Activated CD8-positive, alpha-beta memory T cell treated with anti-CD3 and anti-CD28 coated beads, Interleukin-2, amount 50 U/mL, for 24 hours (primary cell): ENCODE data around the gene ASAP2.
"Not testable (repeated sequence)": the region's sequence is repeated elsewhere in the genome, so short reads cannot be mapped to it uniquely, and the experiment has no call there.

Experiments
- DNase-seq: peaks from one replicate; pipeline ENCODE4 v3.0.0-alpha.2; 2020; ENCODE audit errors: extremely low read depth

ASAP2 gene

GRCh38 chr2:9379391-9379755 lies 172.8 kb downstream of the ASAP2 start:
- DNase-seq = no peak

DNA sequence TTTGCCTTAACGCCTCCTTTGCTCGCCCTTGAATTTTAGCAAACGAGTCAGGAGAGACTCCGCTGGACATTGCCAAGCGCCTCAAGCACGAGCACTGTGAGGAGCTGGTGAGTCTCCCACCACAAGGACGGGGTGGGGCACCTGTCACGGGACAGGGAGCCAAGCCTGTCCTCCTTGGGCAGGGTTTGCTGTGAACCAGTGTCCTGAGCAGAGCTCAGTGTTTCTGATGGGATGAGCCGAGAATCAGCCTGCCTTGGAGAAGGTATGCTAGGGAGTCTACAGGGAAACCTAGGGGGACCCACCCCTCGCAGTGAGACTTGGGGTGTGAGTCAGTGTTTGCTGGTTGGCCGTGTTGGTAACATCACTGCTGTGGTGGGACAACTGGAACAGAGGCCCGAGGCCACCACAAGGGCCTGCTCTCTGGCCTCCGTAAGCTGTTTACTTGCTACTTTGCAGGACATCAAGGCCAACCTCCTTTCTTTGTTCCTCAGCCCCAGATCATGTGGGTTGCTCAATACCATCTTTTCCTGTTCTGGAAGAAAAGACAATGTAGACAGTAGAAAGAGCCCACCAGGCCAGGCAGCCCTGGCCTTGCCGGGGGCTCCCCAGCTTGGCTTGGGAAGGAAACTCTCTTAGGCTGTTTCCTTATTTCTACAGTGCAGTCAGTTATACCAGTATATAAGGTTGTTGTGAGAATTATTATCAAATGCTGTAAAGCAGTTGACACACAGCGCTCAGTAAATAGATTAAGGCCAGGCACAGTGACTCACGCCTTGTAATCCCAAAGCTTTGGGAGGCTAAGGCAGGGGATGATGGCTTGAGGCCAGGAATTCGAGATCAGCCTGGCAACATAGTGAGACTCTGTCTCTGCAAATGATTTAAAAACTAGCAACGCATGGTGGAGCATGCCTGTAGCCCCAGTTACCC lies 174.4 kb downstream of the ASAP2 start:
- no peak for DNase-seq

GRCh38 chr2:9382604-9383235 lies 176.1 kb downstream of the ASAP2 start:
- no peak for DNase-seq

DNA sequence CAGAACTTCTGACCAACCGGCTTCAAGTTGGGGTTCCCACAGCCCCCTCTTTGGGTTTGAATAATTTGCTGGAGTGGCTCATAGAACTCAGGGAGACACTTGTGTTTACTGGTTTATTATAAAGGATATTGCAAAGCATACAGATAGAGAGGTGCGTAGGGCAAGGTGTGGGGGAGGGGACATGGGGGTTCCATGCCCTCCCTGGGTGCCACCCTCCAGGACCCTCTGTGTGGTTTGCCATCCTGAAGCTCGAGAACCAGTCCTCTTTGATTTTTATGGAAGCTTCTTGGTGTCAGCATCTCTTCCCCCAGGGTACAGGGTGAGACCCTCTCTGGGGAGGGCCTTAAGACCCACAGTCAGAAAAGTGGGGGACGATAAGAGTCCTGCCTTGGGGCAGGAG lies 177.9 kb downstream of the ASAP2 start:
- DNase-seq = no peak

- no peak for DNase-seq
Measured at GRCh38 chr2:9385841-9386240, 179.2 kb downstream of the ASAP2 start.

- no peak for DNase-seq
Measured at GRCh38 chr2:9388199-9388681, 181.6 kb downstream of the ASAP2 start.

DNA sequence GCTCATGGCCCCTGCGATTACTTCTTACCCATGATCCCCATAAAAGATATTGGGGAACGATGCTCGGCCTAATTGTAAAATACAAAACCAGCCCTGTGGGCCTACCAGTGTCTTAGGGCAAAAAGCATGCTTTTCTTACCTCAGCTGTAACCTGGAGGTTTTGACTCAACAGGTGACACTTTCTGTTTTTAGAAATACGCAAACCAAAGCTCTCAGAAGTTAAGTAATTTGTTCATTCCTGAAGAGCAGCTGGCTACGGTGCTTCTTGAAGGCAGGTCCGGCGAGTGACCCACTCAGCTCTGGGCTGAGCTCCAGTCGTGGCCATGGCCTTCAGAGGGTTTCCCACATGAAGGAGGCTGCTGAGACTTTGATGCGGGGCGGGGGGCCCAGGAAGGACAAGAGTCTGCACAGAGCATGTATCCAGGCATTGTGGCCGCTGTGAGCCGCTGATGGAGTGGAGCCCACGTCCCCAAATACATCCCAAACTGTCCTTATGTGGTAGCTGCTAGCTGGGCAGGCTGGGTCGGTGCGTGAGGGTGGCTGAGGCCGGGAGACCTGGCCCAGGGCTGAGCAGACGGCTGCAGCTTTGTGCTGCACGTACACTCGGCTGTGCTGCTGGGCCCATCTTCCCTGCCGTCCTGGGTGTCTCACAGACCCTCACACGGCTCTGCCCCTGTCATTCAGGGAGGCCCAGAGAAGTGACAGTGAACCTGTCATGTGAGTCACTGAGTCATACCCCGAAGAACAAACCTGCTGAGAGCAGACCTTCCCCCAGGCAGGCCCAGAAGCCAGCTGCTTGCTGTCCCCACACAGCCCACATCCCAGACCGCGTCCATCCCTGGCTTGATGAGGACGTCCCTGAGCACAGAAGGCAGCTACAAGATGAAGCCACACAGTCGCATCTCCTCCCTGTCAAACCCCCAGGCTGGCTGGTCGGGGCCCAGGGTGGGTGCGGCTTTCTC lies 182.6 kb downstream of the ASAP2 start:
- DNase-seq = no peak

GRCh38 chr2:9390151-9390850 lies 183.7 kb downstream of the ASAP2 start:
- DNase-seq = no peak

GRCh38 chr2:9390991-9391390 lies 184.4 kb downstream of the ASAP2 start:
- no peak for DNase-seq

DNA sequence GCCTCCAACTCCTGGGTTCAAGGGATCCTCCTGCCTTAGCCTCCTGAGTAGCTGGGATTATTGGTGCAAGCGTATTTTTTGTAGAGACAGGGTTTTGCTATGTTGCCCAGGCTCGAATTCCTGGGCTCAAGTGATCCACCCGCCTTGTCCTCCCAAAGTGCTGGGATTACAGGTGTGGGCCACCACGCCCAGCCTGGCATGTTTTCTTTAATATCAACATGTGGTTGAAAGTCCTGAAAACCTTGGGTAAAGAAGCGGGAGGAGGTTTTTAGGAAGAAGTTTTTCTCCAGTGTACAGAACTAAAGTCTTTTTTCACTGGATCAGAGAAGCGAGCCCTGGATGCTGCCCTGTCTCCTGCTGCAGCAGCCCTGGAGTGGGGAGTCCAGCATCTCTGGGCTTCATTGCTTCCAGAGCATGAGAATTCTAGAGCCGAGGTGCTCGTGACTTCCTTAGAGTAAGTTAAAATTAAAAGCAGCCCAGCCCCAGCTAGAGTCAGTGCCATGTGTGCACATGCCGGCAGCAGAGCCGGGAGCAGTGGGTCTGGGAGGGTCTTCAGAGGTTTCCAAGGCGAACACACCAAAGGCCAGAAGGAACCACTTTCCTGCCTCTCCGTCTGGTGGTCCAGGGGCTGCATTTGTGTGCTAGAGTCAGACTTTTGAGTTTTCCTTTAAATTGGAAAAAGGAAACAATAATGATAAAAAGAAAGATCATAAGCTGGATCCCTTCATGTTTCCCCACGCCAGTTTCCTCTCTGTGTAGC lies 185.5 kb downstream of the ASAP2 start:
- DNase-seq = no peak

DNA sequence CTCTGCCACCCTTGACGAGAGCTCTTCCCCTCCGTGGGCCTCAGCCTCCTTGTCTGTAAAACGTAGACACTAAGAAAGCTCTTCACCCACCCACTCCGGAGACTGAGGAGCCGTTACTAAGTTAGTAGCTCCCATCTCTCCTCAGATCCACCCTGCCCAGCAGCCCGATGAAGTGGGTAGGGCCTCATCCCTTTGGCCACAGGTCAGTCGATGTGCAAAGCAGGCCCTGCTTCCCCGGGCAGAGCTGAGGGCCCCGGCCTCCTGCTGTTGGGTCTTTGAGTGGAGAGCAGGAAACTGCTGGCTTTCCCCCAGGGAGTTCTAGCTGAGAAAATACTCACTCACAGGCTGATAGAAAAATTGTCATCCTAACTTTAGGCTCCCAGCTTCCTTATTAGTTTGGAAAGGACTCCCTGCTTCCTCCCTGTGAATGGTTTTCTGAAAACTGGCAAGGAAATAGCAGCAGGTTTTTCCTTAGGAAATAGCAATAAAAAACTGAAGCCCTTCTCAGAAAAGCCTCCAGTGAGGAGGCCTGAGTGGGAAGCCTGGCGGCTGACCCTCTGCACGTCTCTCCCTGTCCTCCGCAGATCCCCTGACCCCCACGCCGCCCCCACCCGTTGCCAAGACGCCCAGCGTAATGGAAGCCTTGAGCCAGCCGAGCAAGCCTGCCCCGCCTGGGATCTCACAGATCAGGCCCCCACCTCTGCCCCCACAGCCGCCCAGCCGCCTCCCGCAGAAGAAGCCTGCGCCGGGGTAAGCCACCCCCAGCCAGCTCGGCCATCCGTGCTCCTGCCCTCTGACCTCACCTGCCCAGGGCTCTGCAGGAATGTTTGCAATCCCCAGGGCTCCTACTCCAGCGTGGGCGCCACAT lies 186.5 kb downstream of the ASAP2 start:
- DNase-seq = no peak

DNA sequence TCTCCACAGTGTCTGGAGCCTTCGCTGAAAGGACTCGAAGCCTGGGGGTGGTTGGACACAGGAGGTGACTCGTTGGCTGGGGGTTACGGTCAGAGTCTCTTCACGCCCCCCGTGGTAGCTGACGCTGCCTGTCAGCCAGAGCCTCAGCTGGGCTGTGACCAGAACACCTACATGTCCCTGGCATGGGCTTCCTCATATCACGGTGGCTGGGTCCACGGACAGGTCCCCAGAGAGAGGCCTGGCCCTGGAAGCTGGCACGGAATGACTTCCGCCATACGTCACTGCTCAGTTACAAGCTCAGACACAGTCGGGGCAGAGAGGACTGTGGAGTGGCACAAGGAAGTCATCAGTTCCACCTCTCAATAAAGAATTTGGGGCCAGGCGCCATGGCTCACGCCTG lies 188.2 kb downstream of the ASAP2 start:
- no peak for DNase-seq

GRCh38 chr2:9397201-9397600 lies 190.6 kb downstream of the ASAP2 start:
- DNase-seq = no peak

DNA sequence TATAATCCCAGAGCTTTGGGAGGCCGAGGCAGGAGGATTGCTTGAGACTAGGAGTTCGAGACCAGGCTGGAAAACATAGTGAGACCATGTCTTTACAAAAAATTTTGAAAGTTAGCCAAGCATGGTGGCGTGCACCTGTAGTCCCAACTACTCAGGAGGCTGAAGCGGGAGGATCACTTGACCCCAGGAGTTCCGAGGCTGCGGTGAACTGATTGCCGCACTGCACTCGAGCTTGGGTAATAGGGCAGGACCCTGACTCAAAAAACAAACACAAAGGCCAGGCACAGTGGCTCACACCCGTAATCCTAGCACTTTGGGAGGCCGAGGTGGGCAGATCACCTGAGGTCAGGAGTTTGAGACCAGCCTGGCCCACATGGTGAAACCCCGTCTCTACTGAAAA lies 191.6 kb downstream of the ASAP2 start:
- DNase-seq = not testable (repeated sequence)

GRCh38 chr2:9398881-9399780 lies 192.5 kb downstream of the ASAP2 start:
- DNase-seq = no peak

GRCh38 chr2:9400268-9401058 lies 193.9 kb downstream of the ASAP2 start:
- no peak for DNase-seq

GRCh38 chr2:9401059-9401547 lies 194.5 kb downstream of the ASAP2 start:
- no peak for DNase-seq
